Loucy (cell line): Measurements from ENCODE around the gene CYB5A.
A peak's percentile ranks its signal among the peaks of the same experiment; 100 is the strongest.
"Not testable (repeated sequence)": the region's sequence is repeated elsewhere in the genome, so short reads cannot be mapped to it uniquely, and the experiment has no call there.

Experiments used
- H2AFZ ChIP-seq: fragments of 200-600 bp; sonication (generic); 2 replicates; pipeline ENCODE4 v1.6.0; 2016; ENCODE audit warnings: antibody characterized with exemption, mild to moderate bottlenecking, low read length, moderate library complexity
- H3F3A ChIP-seq: fragments of 200-600 bp; 2 replicates; pipeline ENCODE4 v1.6.0; 2016; ENCODE audit warnings: antibody characterized with exemption, low read depth, mild to moderate bottlenecking
- H3K27me3 ChIP-seq: fragments of 200-600 bp; sonication (generic); 2 replicates; pipeline ENCODE4 v1.6.1; 2014; ENCODE audit warnings: low read length, mild to moderate bottlenecking; ENCODE audit not compliant: insufficient read depth, poor library complexity, severe bottlenecking
- H3K36me3 ChIP-seq: fragments of 200-600 bp; sonication (generic); 2 replicates; pipeline ENCODE4 v1.6.1; 2016; ENCODE audit warnings: low read length; ENCODE audit not compliant: insufficient read depth
- H3K4me1 ChIP-seq: fragments of 200-600 bp; sonication (generic); 2 replicates; pipeline ENCODE4 v1.5.1; 2014; ENCODE audit warnings: low read length, mild to moderate bottlenecking; ENCODE audit not compliant: insufficient read depth, poor library complexity, severe bottlenecking
- H3K4me2 ChIP-seq: fragments of 200-600 bp; sonication (generic); 2 replicates; pipeline ENCODE4 v1.6.0; 2014; ENCODE audit warnings: antibody characterized with exemption, low read length, low read depth, mild to moderate bottlenecking; ENCODE audit not compliant: poor library complexity, severe bottlenecking
- H3K4me3 ChIP-seq: fragments of 200-600 bp; sonication (generic); 2 replicates; pipeline ENCODE4 v1.5.1; 2014; ENCODE audit warnings: low read length, mild to moderate bottlenecking, mixed read lengths; ENCODE audit not compliant: poor library complexity, severe bottlenecking
- H3K79me2 ChIP-seq: fragments of 200-600 bp; sonication (generic); 2 replicates; pipeline ENCODE4 v1.6.1; 2014; ENCODE audit warnings: low read length; ENCODE audit not compliant: insufficient read depth
- H3K9ac ChIP-seq: fragments of 200-600 bp; sonication (generic); 2 replicates; pipeline ENCODE4 v1.6.0; 2014; ENCODE audit warnings: mild to moderate bottlenecking, low read depth, low read length, moderate library complexity; ENCODE audit not compliant: poor library complexity, severe bottlenecking
- H3K9me2 ChIP-seq: fragments of 200-600 bp; sonication (generic); replicated peaks from 2 replicates; pipeline ENCODE4 v1.6.1; 2016; ENCODE audit warnings: low read depth, low read length, mixed read lengths
- H3K9me3 ChIP-seq: fragments of 200-600 bp; sonication (generic); 2 replicates; pipeline ENCODE4 v1.6.1; 2014; ENCODE audit warnings: mild to moderate bottlenecking, antibody characterized with exemption, low read length, low read depth; ENCODE audit not compliant: insufficient read depth
- H4K20me1 ChIP-seq: fragments of 200-600 bp; sonication (generic); 2 replicates; pipeline ENCODE4 v1.6.0; 2014; ENCODE audit warnings: antibody characterized with exemption, low read length, mild to moderate bottlenecking; ENCODE audit not compliant: insufficient read depth, poor library complexity, severe bottlenecking
- CTCF ChIP-seq: fragments of 200-600 bp; sonication (generic); conservative IDR thresholded peaks from 2 replicates; pipeline ENCODE4 v1.5.1; 2014; ENCODE audit warnings: mild to moderate bottlenecking, antibody characterized with exemption, low read length
- EZH2phosphoT487 ChIP-seq: fragments of 200-600 bp; IDR thresholded peaks from 2 replicates; pipeline ENCODE4 v1.6.1; 2018; ENCODE audit warnings: antibody characterized with exemption, mild to moderate bottlenecking, moderate library complexity, borderline replicate concordance

CYB5A gene

GRCh38 chr18:74331404-74331803, 39.6 kb upstream of the CYB5A start:
- Histone ChIP-seq H4K20me1 (no peaks in the 10 kb centered on the region), H3K4me1 (no peaks in the 10 kb centered on the region), H3F3A (no peaks in the 10 kb centered on the region), H3K4me2 (no peak overlapping the region), H3K9ac (no peak overlapping the region), H3K27me3 (no peaks in the 10 kb centered on the region), H3K4me3 (no peak overlapping the region), H3K36me3 (no peaks in the 10 kb centered on the region), H3K9me2 (no peaks in the 10 kb centered on the region), H3K9me3 (no peaks in the 10 kb centered on the region), H2AFZ (peak overlapping the region; percentile 29; the same call in 1 of the 2 replicates), H3K79me2 (no peaks in the 10 kb centered on the region)
- TF ChIP-seq EZH2phosphoT487 (no peak), CTCF (peak; percentile 61)

GRCh38 chr18:74329688-74330205, 38.0 kb upstream of the CYB5A start:
- H3K79me2 ChIP-seq, result no peaks in the 10 kb centered on the region
- H3K4me1 ChIP-seq, result no peaks in the 10 kb centered on the region
- H3K9ac ChIP-seq, result no peak overlapping the region
- no peak overlapping the region for H3K4me3 ChIP-seq
- no peaks in the 10 kb centered on the region for H3K9me3 ChIP-seq
- H4K20me1 ChIP-seq, result no peaks in the 10 kb centered on the region
- H3K4me2 ChIP-seq, result no peak overlapping the region
- no peaks in the 10 kb centered on the region for H3K36me3 ChIP-seq
- no peak for TF ChIP-seq CTCF
- H2AFZ ChIP-seq, result no peak overlapping the region
- no peaks in the 10 kb centered on the region for H3F3A ChIP-seq
- no peaks in the 10 kb centered on the region for H3K9me2 ChIP-seq
- no peaks in the 10 kb centered on the region for H3K27me3 ChIP-seq

GRCh38 chr18:74328206-74328605, 36.4 kb upstream of the CYB5A start:
- no peak for TF ChIP-seq CTCF
- no peak for TF ChIP-seq EZH2phosphoT487
- H3K4me2 ChIP-seq, result no peak overlapping the region

GRCh38 chr18:74326791-74327190, 35.0 kb upstream of the CYB5A start:
- not testable (repeated sequence) for H3K9ac ChIP-seq, H3K4me3 ChIP-seq, H3K27me3 ChIP-seq, H2AFZ ChIP-seq, H3F3A ChIP-seq, H3K79me2 ChIP-seq, H3K9me2 ChIP-seq, H3K4me1 ChIP-seq, H3K9me3 ChIP-seq, H3K4me2 ChIP-seq, H3K36me3 ChIP-seq, H4K20me1 ChIP-seq

More at GRCh38 chr18:74328206-74328605, 36.4 kb upstream of the CYB5A start:
- Histone ChIP-seq H4K20me1 (no peaks in the 10 kb centered on the region), H3K4me3 (no peak overlapping the region), H3K4me1 (no peaks in the 10 kb centered on the region), H2AFZ (no peak overlapping the region), H3K9me2 (no peaks in the 10 kb centered on the region), H3K36me3 (no peaks in the 10 kb centered on the region), H3K27me3 (no peaks in the 10 kb centered on the region), H3K9me3 (no peaks in the 10 kb centered on the region), H3K79me2 (no peaks in the 10 kb centered on the region), H3F3A (no peaks in the 10 kb centered on the region), H3K9ac (no peak overlapping the region)
